Activated naive CD8-positive, alpha-beta T cell (primary cell): ENCODE measurements around the gene THSD8.

ENCODE experiments used
- H3K27ac Mint-ChIP-seq: one replicate; pipeline ENCODE4 v1.8.0; 2021; ENCODE audit warnings: mixed read lengths
- H3K27me3 Mint-ChIP-seq: one replicate; pipeline ENCODE4 v1.8.0; 2021; ENCODE audit warnings: mixed read lengths
- H3K36me3 Mint-ChIP-seq: one replicate; pipeline ENCODE4 v1.8.0; 2021; ENCODE audit warnings: mixed read lengths
- H3K4me1 Mint-ChIP-seq: one replicate; pipeline ENCODE4 v1.8.0; 2021; ENCODE audit warnings: low read depth, mixed read lengths
- H3K4me3 Mint-ChIP-seq: one replicate; pipeline ENCODE4 v1.8.0; 2021; ENCODE audit warnings: mild to moderate bottlenecking, mixed read lengths
- H3K9me3 Mint-ChIP-seq: one replicate; pipeline ENCODE4 v1.8.0; 2021; ENCODE audit warnings: low read depth, mixed read lengths

THSD8 gene

DNA sequence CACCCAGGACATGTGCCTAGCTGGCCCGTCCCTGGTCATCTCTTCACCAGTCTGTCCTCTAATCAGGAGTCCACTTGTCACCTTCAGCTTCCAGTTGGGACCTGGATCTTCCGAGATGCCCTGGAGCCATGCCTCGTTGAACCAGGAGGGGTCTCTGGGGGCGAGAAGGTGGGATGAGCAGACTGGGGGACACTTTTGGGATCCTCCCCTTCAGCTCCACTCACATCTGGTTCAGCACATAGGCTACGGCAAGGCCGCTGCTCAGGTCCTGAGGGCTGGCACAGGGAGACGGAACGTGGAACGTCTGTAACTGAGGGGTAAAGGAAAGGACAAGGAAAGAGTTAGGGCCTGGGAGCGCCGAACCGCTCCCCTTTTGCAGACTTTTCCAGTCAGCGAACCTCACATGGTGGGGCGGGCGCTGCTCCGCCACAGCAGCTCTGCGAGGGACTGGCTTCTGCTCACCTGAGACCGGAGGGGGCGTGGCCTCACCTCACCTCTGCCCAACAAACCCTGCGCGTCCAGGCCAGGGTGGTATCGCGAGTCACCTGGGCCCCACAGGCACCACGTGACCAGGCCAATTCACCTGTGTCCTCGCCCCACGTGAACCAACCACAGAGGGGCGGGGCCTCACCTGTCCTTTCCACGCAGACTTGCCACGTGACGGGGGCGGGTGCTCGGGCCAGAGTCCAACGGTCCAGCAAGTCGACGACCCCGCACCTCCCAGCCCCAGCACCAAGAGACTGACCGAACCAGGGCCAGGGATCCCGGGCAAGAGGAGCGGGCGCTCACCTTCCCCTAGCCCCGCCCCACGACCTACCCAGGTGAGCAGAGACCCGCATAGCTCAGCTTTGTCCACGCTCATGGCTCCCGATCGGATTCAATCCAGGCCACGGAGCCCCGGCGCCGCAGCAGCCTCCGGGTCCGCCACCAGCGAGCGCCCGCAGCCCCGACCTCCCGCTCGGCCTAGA is 27.0 kb upstream of the THSD8 start, which contains the start of gene HOOK2:
Gene HOOK2 (minus strand): TSS at position 965 of the 968 bp plus-strand sequence. CDS start 103 bp downstream, at position 862.
- H3K4me1 Mint-ChIP-seq: peaks cover 26% of the 10 kb centered on the region
- H3K27me3 Mint-ChIP-seq: no peaks in the 10 kb centered on the region
- no peaks in the 10 kb centered on the region for H3K36me3 Mint-ChIP-seq
- H3K27ac Mint-ChIP-seq: peak within 1 kb of the TSS; percentile 58
- H3K9me3 Mint-ChIP-seq: no peaks in the 10 kb centered on the region
- peak within 1 kb of the TSS; percentile 77 for H3K4me3 Mint-ChIP-seq

DNA sequence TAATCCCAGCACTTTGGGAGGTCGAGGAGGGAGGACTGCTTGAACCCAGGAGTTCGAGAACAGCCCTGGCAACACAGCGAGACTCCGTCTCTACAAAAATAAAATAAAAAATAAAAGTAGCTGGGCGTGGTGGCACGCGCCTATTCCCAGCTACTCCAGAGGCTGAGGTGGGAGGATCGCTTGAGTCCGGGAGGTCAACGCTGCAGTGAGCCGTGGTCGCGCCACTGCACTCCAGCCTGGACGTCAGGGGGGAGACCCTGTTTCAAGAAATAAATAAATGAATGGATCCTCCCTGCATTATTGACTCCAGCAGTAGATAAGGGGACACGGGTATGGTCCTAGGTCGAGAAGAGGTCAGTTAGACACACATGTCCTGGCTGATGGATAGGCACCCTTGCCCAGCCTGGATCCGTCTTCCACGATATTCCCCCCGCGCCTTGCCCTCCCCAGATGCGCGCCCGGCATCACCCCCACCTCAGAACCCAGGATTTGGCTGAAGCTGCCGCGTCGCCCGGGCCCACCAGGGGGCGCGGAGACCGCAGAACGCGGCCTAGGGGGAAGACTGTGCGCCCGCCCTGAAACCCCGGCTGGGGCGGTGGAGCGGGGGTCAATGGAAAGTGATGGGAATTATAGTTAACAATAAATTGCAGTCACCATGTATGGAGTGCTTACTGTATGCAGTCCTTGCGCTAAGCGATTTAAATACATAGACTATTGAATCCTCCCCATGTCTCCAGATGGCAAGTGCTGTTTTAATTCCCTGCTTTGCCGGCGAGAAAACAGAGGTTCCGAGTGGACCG is 24.5 kb upstream of the THSD8 start:
- H3K9me3 Mint-ChIP-seq: no peaks in the 10 kb centered on the region
- no peaks in the 10 kb centered on the region for H3K36me3 Mint-ChIP-seq
- peaks cover 37% of the 10 kb centered on the region for H3K4me1 Mint-ChIP-seq
- H3K4me3 Mint-ChIP-seq: peak overlapping the region; percentile 83
- no peaks in the 10 kb centered on the region for H3K27me3 Mint-ChIP-seq
- peak overlapping the region; percentile 22 for H3K27ac Mint-ChIP-seq

DNA sequence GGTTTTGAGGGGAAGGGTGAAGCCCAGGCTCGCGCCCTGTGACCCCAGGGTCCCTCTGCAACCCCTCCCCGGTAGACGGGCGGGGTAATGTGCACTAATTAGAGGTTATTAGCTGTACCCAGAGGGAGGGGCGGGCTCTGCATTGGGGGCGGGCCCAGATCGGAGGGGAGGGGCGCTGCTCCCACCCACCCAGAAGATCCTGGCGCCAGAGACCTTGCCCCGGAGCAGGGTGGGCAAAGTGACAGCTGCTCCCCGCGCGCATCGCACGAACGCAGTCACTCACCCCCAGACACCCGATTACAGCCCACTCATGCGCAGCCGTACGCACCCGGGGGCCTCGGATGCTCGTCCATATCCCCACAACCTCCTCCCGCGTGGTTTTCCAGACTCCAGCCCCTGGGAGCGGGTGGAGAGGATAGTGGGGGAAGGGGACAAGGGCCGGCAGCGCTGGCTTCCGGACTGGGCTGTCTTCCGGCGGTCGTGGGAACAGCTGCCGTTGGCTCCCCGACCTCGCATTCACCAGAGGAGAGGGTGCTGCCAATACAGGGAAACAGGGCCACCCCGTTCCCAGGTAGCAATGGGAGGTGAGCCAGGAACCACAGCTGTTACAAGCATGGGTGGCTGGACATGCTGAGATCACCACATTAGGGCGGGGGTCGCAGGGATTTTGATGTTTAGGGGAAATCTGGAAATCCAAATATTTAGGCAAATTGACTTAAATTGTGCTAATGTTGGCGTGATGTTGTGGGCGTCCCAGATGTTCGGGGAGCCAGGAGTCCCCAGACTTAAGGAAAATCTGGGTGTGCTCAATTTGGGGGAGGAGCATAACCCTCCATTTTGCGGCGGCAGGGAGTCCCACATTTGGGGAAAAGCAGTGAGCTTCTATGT is 23.6 kb upstream of the THSD8 start:
- Mint-ChIP-seq H3K27me3 (no peaks in the 10 kb centered on the region), H3K27ac (peak overlapping the region; percentile 54), H3K9me3 (no peaks in the 10 kb centered on the region), H3K4me1 (peaks cover 38% of the 10 kb centered on the region), H3K36me3 (no peaks in the 10 kb centered on the region), H3K4me3 (peak overlapping the region; percentile 83)

DNA sequence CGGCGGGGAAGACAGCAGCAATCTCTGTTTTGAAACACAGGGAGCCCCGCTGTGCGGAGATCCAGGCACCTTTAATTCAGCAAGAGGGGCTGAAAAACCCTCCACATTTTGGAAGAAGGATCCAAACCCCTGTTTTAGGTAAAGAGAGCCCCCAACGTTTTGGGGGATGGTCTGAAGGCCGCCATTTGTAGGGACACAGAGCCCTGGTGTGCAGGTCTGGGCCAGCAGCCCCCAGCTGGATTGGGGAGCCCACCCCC is 23.0 kb upstream of the THSD8 start:
- H3K36me3 Mint-ChIP-seq: no peaks in the 10 kb centered on the region
- H3K27me3 Mint-ChIP-seq: no peaks in the 10 kb centered on the region
- peak overlapping the region; percentile 83 for H3K4me3 Mint-ChIP-seq
- no peaks in the 10 kb centered on the region for H3K9me3 Mint-ChIP-seq
- peak overlapping the region; percentile 54 for H3K27ac Mint-ChIP-seq
- H3K4me1 Mint-ChIP-seq: peaks cover 38% of the 10 kb centered on the region

DNA sequence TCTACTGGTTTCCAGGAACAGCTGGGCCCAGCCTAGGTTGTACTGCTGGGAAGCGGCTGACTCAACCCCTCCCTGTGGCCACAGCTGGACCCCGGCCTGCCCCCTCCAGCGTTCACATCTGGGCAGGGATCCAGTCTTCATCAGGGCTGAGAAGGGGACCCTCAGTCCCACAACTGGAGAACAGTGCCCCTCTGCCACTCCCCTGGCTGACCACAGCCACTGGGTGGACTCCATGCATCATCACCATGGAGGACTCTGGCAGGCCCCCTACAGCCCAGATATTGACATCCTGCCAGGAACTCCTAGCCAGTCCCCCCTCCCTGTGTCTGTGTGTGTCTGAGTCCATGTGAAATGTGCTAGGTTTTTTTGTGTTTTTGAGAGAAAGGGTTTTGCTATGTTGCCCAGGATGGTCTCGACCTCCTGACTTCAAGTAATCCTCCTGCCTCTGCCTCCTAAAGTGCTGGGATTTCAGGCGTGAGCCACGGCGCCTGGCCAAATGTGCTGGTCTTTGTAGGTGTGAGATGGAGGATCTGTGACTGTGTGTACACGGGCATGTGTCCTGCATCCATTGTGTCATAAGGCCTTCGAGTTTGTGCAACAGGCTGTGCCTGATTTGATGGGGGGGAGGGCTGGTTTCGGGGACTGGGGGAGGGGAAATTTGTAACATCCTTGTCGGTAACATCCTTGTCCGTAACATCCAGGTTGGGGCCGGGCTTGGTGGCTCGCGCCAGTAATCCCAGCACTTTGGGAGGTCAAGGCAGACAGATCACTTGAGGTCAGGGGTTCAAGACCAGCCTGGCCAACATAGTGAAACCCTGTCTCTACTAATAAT is 22.5 kb upstream of the THSD8 start:
- H3K4me1 Mint-ChIP-seq: peaks cover 38% of the 10 kb centered on the region
- H3K4me3 Mint-ChIP-seq: peak overlapping the region; percentile 59
- H3K36me3 Mint-ChIP-seq: no peaks in the 10 kb centered on the region
- H3K27me3 Mint-ChIP-seq: no peaks in the 10 kb centered on the region
- peak overlapping the region; percentile 64 for H3K27ac Mint-ChIP-seq
- H3K9me3 Mint-ChIP-seq: no peaks in the 10 kb centered on the region

DNA sequence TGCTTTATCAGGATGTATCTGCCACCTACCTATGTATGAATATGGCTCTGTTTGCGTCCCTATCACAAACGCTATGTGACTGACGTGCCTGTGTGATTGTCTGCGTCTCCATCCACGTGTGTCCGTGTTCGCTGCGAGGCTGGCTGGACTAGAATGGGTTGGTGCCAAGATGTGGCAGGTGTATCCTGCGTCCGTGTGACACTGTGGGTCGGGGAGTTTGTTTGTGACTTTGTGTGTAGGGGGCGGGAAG is 19.8 kb upstream of the THSD8 start:
- Mint-ChIP-seq H3K4me3 (peak overlapping the region; percentile 94), H3K4me1 (peaks cover 38% of the 10 kb centered on the region), H3K27ac (peak overlapping the region; percentile 99), H3K36me3 (no peaks in the 10 kb centered on the region), H3K27me3 (no peaks in the 10 kb centered on the region), H3K9me3 (no peaks in the 10 kb centered on the region)

DNA sequence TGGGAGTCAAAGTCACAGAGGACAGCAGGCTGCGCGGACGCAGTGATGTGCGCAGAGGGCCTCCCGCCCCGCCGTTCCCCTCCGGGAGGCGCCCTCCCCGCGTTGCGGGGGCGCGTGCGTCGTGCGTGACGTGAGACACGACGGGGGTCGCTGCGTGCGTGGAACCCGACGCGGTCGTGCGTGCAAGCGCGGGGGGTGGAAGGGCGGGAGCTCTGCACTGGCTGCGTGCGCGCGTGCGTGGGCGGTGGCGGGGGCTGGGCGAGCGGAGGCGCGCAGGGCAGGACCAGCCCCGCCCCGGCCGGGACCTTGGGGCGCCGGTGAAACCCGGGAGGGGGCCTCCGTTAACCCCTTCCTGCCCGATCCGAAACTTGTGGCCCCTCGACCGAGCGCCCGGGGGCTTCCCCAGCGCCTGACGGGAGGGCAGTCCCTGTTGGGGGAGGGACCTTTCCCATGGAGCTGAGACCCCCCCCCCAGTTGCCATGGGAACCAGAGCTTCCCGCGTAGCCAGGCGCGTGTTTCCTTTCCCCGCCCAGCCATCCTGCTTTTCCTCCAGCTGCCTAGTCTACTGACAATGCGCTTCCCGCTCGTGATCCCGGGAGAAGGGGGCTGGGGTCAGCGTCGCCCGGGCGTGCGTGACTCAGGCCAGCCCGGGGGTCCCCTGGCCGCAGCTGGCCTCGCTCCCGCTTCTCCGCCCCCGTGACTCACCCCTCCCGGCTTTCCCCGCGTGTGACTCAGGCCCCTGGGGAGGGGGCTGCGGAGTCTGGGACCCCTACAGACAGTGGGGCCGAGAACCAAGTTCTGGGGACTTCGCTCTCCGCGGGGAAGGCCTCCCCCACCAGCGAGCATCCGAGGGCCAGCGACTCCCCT is 19.2 kb upstream of the THSD8 start:
- Mint-ChIP-seq H3K4me3 (peak overlapping the region; percentile 94), H3K9me3 (no peaks in the 10 kb centered on the region), H3K4me1 (peaks cover 34% of the 10 kb centered on the region), H3K27me3 (no peaks in the 10 kb centered on the region), H3K27ac (peak overlapping the region; percentile 99), H3K36me3 (no peaks in the 10 kb centered on the region)

DNA sequence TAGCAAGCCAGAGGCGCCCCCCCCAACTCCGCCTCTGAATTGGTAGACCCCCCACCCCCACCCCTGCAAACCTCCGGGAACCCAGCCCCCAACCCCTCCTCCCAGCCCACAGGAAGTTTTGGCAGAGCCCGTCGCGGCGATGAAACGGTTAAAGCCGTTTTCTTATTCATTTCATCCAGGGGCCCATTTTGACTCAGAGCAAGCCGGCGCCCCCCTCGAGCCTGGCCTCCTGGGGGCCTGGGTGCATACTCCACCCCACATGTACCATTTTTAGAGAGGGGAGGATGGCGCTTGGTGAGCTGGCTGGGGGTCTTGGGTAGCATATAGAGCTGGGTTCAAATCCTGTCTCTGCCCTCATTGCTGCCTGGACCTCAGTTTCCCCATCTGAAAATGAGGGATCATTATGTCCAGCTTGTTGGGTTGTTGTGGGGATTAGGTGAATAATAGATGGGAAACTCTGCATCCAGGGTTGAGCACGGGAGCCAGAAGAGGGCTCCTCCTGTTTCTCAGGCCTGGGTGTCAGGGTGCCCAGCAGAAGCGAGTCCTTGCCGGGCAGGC is 18.5 kb upstream of the THSD8 start:
- Mint-ChIP-seq H3K4me1 (peaks cover 30% of the 10 kb centered on the region), H3K27me3 (no peaks in the 10 kb centered on the region), H3K9me3 (no peaks in the 10 kb centered on the region), H3K4me3 (peak overlapping the region; percentile 81), H3K27ac (peak overlapping the region; percentile 91), H3K36me3 (no peaks in the 10 kb centered on the region)

DNA sequence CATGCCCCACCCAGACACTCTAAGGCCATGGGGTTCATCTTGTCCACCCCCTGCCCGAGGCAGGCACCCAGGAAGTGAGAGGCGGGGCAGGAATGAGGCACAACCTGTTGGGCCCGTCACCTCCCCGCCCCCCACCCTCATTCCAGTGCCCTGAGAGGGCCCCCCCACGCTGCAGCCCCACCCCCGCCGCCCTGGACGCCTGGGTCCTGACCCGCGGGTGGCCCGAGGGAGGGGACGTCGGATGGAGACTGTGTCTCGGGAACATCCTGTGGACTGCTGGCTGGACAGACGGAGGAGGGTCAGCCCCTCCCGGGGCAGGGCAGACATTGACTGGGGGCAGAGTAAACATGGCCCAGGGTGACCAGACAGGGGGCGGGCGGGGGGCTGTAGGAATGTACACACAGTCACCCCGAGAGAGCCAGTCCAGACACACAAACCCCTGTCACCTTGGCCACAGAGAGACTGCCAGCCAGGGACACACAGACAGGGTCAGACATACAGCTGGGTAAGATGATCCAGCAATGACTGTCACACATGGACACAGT is 17.9 kb upstream of the THSD8 start:
- H3K27me3 Mint-ChIP-seq: no peaks in the 10 kb centered on the region
- peak overlapping the region; percentile 81 for H3K4me3 Mint-ChIP-seq
- peaks cover 28% of the 10 kb centered on the region for H3K4me1 Mint-ChIP-seq
- H3K9me3 Mint-ChIP-seq: no peaks in the 10 kb centered on the region
- H3K36me3 Mint-ChIP-seq: no peaks in the 10 kb centered on the region
- peak overlapping the region; percentile 91 for H3K27ac Mint-ChIP-seq

DNA sequence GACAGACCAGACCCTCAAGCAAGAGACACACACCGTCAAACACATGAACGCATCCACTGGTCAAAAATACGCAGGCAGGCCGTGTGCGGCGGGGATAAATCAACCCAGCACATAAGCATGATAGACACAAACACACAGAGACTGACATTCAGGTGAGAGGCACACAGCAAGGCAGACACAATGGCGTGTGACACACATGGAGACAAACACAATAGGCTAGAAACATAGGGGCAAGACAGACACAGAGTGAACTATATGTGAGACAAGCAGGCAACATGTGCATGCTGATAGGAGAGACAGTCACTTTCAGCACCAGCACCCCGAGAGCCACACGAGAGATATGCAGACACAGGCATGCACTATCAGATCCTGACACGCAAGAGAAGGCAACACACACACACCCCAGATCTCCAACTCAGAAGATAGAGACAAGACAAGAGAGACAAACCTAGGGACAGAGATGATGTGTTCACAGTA is 17.4 kb upstream of the THSD8 start:
- no peak overlapping the region for H3K4me3 Mint-ChIP-seq
- H3K27me3 Mint-ChIP-seq: no peaks in the 10 kb centered on the region
- peaks cover 29% of the 10 kb centered on the region for H3K4me1 Mint-ChIP-seq
- H3K27ac Mint-ChIP-seq: no peak overlapping the region
- H3K9me3 Mint-ChIP-seq: no peaks in the 10 kb centered on the region
- H3K36me3 Mint-ChIP-seq: no peaks in the 10 kb centered on the region

DNA sequence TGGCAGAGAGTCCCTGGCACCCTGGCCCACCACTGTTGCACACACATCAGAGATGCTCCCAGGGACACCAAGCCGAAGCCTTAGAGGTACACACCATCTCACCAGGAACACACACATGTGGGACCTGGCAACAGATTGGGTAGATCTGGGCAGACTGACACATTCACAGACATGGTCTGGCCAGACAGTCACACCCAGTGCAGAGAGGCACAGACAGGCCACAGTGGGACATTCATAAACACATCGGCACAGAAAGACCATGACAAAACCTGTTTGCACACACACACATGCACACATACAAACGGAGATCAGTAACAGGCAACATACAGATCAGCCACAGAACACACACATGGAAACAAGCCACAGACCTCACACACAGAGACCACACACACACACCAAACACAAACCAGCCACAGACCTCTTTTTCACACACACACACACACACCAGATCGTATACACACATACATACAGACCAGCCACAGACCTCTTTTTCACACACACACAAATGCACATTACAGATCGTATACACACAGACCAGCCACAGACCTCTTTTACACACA is 16.9 kb upstream of the THSD8 start:
- Mint-ChIP-seq H3K27me3 (no peaks in the 10 kb centered on the region), H3K27ac (no peak overlapping the region), H3K4me3 (no peak overlapping the region), H3K4me1 (peaks cover 28% of the 10 kb centered on the region), H3K9me3 (no peaks in the 10 kb centered on the region), H3K36me3 (no peaks in the 10 kb centered on the region)

DNA sequence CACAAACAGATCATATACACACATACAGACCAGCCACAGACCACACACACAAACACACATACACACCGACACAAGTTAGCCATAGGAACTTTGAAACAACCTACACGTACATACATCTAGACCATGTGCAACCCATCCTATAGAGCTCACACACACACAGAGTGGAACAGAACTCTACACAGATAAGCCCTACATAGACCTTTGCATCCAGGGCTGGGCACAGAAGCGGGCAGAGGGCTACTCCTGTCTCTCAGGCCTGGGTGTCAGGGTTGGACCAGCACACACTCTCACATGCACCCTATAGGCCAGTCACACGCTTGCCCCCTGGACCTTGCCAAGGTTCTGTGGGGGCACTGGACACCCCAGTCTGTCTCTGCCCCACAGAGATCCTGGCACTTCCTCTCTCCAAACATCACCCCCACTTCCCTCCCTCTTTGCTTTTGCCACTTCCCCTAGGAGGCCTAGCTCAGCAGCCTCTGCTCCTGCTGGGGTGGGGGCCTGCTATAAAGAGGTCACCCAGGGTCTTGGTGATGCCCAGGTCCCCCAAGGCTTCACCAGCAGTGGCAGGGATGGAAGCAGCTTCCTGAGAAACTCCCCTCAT is 16.3 kb upstream of the THSD8 start:
- Mint-ChIP-seq H3K27me3 (no peaks in the 10 kb centered on the region), H3K4me1 (peaks cover 29% of the 10 kb centered on the region), H3K27ac (no peak overlapping the region), H3K36me3 (no peaks in the 10 kb centered on the region), H3K4me3 (no peak overlapping the region), H3K9me3 (no peaks in the 10 kb centered on the region)
